Activated T-helper 17 cell treated with anti-CD3 and anti-CD28 coated beads, Interleukin-2, amount 50 U/mL, for 72 hours (primary cell): Measurements from ENCODE around the gene TRAPPC6A. TPM values are rescaled to one million over a fixed set of nuclear protein-coding genes. Genes with fewer than 3 reads are reported as not detected.
A peak's percentile ranks its signal among the peaks of the same experiment; 100 is the strongest.

Source experiments
- ATAC-seq: fragments of 150-1000 bp; cut with Tn5 transposase; replicated peaks from 2 replicates; pipeline ENCODE4 v1.10.0; 2021; ENCODE audit warnings: mild to moderate bottlenecking, moderate library complexity
- H3K27ac Mint-ChIP-seq: one replicate; pipeline ENCODE4 v1.8.0; 2022; ENCODE audit warnings: mixed read lengths
- H3K27me3 Mint-ChIP-seq: one replicate; pipeline ENCODE4 v1.8.0; 2022; ENCODE audit warnings: mixed read lengths
- H3K36me3 Mint-ChIP-seq: one replicate; pipeline ENCODE4 v1.8.0; 2022; ENCODE audit warnings: low read depth, mild to moderate bottlenecking, mixed read lengths
- H3K4me1 Mint-ChIP-seq: one replicate; pipeline ENCODE4 v1.8.0; 2022; ENCODE audit warnings: mixed read lengths
- H3K4me3 Mint-ChIP-seq: one replicate; pipeline ENCODE4 v1.8.0; 2022; ENCODE audit warnings: mild to moderate bottlenecking, mixed read lengths
- H3K9me3 Mint-ChIP-seq: one replicate; pipeline ENCODE4 v1.8.0; 2022; ENCODE audit warnings: mixed read lengths
- total RNA-seq, 2 donors: library from RNA; stranded (reverse); gene quantifications; one replicate each; pipeline ENCODE4 v1.2.3, GENCODE V29; 2022

The TRAPPC6A gene
- total RNA-seq, 2 donors from 2014 or later = 12.9 to 32.1 TPM

DNA sequence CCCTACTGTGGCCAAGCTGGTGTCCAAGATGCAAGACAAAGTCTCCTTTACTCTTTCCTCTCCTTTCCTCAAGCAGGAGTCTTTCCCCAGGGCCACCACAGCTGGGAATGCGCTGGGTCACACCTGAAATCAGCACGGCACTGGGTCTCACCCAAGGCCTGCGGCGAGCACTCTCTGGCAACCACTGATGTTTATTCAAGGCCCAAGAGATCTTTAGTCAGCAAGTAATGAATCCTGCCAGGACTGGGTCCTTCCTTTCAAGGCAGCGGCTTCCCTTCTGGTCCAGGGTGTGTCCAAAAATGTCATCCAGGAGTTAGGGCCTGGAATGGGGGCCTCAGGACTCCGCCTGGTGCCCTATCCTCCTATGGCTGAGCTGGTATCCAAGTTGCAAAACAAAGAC, 24.6 kb upstream of the TRAPPC6A start:
- H3K4me3 Mint-ChIP-seq = no peak overlapping the region
- H3K27me3 Mint-ChIP-seq = no peaks in the 10 kb centered on the region
- no peak for ATAC-seq
- H3K9me3 Mint-ChIP-seq = no peaks in the 10 kb centered on the region
- H3K27ac Mint-ChIP-seq = no peak overlapping the region
- H3K36me3 Mint-ChIP-seq = no peaks in the 10 kb centered on the region
- H3K4me1 Mint-ChIP-seq = no peaks in the 10 kb centered on the region

DNA sequence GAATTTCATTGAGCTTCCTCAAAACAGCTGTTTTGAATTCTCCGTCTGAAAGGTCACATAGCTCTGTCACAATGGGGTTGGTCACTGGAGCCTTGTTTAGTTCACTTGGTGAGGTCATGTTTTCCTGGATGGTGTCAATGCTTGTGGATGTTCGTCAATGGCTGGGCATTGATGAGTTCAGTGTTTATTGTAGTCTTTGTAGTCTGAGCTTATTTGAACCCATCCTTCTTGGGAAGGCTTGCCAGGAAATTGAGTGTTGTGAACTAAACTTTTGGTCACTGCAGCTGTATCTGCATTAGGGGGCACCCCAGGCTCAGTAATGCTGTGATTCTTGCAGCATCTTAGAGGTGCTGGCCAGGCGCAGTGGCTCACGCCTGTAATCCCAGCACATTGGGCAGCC, 22.5 kb upstream of the TRAPPC6A start:
- ATAC-seq = no peak
- no peak overlapping the region for H3K27ac Mint-ChIP-seq
- no peak overlapping the region for H3K4me3 Mint-ChIP-seq
- no peaks in the 10 kb centered on the region for H3K9me3 Mint-ChIP-seq
- no peaks in the 10 kb centered on the region for H3K27me3 Mint-ChIP-seq
- no peaks in the 10 kb centered on the region for H3K4me1 Mint-ChIP-seq
- H3K36me3 Mint-ChIP-seq = no peaks in the 10 kb centered on the region

DNA sequence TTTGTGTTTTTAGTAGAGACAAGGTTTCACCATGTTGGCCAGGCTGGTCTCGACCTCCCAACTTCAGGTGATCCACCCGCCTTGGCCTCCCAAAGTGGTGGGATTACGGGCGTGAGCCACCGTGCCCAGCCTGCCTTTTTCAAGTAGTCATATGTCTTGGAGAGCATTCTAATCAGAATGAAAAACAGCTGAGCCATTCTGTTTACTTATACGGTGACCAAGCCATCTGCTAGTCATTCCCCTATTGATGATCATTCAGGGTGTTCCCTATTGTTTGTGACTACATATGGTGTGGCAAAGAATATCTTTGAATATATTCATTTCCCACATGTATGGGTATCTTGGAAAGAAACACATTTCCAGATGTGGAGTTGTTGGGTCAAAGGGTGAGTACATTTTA, 17.7 kb upstream of the TRAPPC6A start:
- Mint-ChIP-seq H3K27ac (no peak overlapping the region), H3K4me1 (no peaks in the 10 kb centered on the region), H3K9me3 (no peaks in the 10 kb centered on the region), H3K36me3 (no peaks in the 10 kb centered on the region), H3K4me3 (no peak overlapping the region), H3K27me3 (no peaks in the 10 kb centered on the region)
- no peak for ATAC-seq

DNA sequence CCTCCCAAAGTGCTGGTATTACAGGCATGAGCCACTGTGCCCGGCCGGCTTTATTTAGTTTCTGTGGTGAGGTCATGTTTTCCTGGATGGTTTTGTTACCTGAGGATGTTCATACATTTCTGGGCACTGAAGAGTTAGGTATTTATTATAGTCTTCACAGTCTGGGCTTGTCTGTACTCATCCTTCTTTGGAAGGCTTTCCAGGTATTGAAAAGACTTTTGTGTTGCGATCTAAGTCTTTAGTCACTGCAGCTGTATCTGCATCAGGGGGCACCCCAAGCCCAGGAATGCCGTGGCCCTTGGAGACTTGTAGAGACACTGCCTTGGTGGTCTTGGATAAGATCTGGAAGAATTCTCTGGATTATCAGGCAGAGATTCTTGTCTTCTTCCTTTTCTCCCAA, 13.3 kb upstream of the TRAPPC6A start:
- H3K36me3 Mint-ChIP-seq = no peaks in the 10 kb centered on the region

DNA sequence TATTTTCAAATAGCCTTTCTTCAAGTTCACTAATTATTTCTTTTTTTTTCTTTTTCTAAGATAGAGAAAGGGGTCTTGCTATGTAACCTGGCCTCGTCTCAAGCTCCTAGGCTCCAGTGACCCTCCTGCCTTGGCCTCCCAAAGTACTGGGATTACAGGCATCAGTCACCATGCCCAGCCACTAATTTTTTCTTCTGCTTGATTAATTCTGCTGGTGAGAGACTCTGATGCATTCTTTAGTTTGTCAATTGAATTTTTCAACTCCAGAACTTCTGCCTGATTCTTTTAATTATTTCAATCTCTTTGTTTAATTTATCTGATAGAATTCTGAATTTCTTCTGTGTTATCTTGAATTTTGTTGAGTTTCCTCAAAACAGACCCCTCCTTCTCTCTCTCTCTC, 11.9 kb upstream of the TRAPPC6A start:
- no peak for ATAC-seq
- H3K27me3 Mint-ChIP-seq = no peaks in the 10 kb centered on the region
- H3K36me3 Mint-ChIP-seq = no peaks in the 10 kb centered on the region
- no peak overlapping the region for H3K27ac Mint-ChIP-seq
- no peaks in the 10 kb centered on the region for H3K9me3 Mint-ChIP-seq
- H3K4me3 Mint-ChIP-seq = no peak overlapping the region
- H3K4me1 Mint-ChIP-seq = peaks cover 6% of the 10 kb centered on the region

More for the DNA sequence above, 13.3 kb upstream of the TRAPPC6A start:
- H3K4me3 Mint-ChIP-seq = no peak overlapping the region
- H3K4me1 Mint-ChIP-seq = peaks cover 4% of the 10 kb centered on the region
- H3K27ac Mint-ChIP-seq = no peak overlapping the region
- H3K27me3 Mint-ChIP-seq = no peaks in the 10 kb centered on the region
- no peaks in the 10 kb centered on the region for H3K9me3 Mint-ChIP-seq
- ATAC-seq = no peak

DNA sequence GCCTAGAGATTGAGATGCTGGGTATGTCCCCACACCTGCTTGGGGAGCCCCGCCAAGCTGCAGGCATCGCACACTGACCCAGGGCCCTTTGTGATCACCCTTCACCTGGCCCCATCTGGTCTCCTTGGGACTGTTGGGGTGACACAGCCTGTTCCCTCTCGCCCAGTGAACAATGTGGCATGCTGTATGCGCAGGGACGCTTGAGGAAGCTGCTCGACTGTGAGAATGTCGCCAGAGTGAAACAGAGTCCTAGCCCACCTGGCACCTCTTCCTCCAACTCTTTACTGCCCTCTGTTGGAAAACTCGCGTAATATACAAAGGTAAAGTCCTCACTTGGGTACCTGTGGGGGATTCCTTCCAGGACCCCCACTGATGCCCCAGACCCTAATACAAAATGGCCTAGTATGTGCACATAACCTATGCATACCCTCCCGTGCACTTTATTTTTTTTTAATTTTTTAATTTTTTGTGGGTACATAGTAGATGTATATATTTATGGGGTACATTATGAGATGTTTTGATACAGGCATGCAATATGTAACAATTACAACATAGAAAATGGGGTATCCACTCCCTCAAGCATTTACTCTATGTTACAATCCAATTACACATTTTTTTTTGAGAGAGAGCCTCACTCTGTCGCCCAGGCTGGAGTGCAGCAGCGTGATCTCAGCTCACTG, 9.5 kb upstream of the TRAPPC6A start:
- H3K4me3 Mint-ChIP-seq = no peak overlapping the region
- peaks cover 5% of the 10 kb centered on the region for H3K36me3 Mint-ChIP-seq
- no peak overlapping the region for H3K27ac Mint-ChIP-seq
- H3K4me1 Mint-ChIP-seq = peaks cover 12% of the 10 kb centered on the region
- H3K9me3 Mint-ChIP-seq = no peaks in the 10 kb centered on the region
- peak; percentile 67 for ATAC-seq
- H3K27me3 Mint-ChIP-seq = no peaks in the 10 kb centered on the region

DNA sequence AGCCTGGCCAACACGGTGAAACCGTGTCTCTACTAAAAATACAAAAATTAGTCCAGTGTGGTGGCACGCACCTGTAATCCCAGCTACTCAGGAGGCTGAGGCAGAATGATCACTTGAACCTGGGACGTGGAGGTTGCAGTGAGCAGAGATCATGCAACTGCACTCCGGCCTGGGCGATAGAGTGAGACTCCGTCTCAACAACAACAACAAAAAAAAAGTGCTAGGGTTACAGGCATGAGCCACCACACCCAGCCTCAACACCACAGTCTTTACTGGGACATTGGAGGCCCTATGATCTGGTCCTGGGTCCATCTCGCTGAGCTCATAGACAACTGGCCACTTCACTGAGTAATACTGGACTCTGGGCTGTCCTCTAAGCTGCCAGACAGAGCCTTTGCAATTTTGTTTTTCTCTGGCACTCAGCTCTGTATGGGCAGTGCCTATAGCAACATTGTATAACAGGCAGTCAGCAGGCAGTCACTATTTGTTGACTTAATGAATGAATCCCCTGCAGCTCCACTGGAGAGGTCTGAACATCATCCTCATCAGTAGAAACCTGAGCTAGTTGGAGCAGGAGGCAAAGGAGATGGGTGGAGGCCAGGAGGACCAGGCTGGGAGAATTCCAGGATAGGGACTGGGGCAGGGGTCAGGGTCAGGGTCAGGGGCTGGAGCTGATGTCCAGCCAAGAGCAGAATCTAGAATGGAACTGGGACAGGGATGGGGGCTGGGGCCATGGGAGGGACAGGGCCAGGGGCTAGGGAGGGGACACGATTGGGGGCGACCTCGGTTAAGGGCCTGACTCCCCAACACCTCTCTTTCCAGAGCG, 8.7 kb upstream of the TRAPPC6A start:
- no peak for ATAC-seq
- Mint-ChIP-seq H3K4me1 (peaks cover 13% of the 10 kb centered on the region), H3K36me3 (peaks cover 6% of the 10 kb centered on the region), H3K9me3 (no peaks in the 10 kb centered on the region), H3K27ac (peak overlapping the region; percentile 43), H3K27me3 (no peaks in the 10 kb centered on the region), H3K4me3 (no peak overlapping the region)

DNA sequence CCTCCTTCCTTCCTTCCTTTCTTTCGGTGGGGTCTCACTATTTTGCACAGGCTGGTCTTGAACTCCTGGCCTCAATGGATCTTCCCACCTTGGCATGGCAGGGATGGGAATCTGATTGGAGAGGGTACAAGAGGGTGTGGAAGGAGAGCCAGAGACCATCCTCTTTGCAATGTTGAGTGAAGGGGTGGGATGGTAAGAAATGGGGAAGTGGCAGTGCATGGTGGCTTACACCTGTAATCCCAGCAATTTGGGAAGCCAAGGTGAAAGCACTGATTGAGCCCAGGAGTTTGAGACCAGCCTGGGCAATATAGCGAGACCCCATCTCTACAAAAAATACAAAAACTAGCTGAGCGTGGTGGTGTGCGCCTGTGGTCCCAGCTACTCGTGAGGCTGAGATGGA, 6.1 kb upstream of the TRAPPC6A start:
- no peaks in the 10 kb centered on the region for H3K27me3 Mint-ChIP-seq
- no peaks in the 10 kb centered on the region for H3K9me3 Mint-ChIP-seq
- H3K36me3 Mint-ChIP-seq = peaks cover 19% of the 10 kb centered on the region
- no peak overlapping the region for H3K27ac Mint-ChIP-seq
- no peak for ATAC-seq
- H3K4me3 Mint-ChIP-seq = no peak overlapping the region
- peaks cover 22% of the 10 kb centered on the region for H3K4me1 Mint-ChIP-seq

DNA sequence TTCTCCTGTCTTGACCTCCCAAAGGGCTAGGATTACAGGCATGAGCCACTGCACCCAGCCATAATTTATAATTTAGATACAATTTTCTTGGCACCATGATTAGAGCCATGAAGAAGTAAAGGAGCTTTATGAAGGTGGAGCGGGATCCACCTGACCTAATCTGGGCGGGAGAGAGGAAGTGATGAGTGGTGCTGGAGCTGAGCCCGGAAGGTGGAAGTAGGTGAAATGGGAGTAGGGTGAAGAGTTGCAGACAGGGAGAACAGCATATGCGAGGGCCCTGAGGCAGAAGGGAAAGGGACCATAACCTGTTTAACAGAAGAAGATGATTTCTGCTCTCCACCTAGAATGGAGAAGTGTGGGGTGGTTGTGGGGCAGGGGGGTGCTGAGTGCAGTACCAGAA, 4.7 kb upstream of the TRAPPC6A start:
- H3K4me3 Mint-ChIP-seq = no peak overlapping the region

DNA sequence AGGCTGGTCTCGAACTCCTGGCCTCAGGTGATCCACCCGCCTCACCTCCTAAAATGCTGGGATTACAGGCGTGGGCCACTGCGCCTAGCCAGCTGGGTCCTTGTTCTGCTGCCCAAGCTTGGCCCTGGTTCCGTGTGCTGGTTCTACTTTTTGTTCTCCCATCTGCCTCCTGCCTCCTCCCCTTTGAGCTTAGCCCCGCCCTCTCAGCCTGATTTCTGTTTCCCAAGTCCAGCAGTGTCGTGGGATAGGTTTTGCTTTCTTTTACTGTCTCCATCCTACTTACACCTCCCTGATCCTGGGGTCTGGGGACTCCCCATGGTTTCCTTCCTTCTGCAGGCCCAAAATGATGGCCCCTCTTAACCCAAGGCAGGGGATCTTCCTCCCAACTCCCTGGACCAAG, 2.9 kb upstream of the TRAPPC6A start:
- no peak for ATAC-seq
- H3K27me3 Mint-ChIP-seq = no peaks in the 10 kb centered on the region
- peak overlapping the region; percentile 65 for H3K27ac Mint-ChIP-seq
- peak overlapping the region; percentile 69 for H3K4me3 Mint-ChIP-seq
- H3K9me3 Mint-ChIP-seq = no peaks in the 10 kb centered on the region
- peaks cover 19% of the 10 kb centered on the region for H3K36me3 Mint-ChIP-seq
- H3K4me1 Mint-ChIP-seq = peaks cover 18% of the 10 kb centered on the region

More for the DNA sequence above, 4.7 kb upstream of the TRAPPC6A start:
- Mint-ChIP-seq H3K9me3 (no peaks in the 10 kb centered on the region), H3K27me3 (no peaks in the 10 kb centered on the region), H3K36me3 (peaks cover 19% of the 10 kb centered on the region), H3K27ac (peak overlapping the region; percentile 73), H3K4me1 (peaks cover 22% of the 10 kb centered on the region)
- ATAC-seq = no peak

DNA sequence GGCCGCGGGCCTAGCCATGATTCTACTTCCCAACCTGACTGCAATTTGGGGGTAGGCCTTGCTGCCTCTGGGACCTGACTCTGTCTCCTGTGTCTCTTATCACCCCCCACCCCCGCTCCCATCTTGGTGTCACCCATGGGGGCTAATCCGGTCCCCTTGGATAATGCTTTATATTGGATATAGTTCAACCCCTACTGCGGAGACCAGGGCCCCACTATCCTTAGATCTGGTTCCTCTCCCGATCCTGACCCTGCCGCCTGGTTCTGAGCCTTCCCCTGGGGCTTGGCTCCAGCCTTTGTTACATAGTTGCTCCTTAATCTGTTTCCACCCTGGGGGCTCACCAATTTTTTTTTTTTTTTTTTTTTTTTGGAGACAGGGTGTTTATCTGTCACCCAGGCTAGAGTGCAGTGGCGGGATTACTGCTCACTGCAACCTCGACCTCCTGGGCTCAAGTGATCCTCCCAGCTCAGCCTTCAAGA, 1.9 kb upstream of the TRAPPC6A start:
- no peaks in the 10 kb centered on the region for H3K9me3 Mint-ChIP-seq
- no peaks in the 10 kb centered on the region for H3K27me3 Mint-ChIP-seq
- peaks cover 21% of the 10 kb centered on the region for H3K4me1 Mint-ChIP-seq
- H3K4me3 Mint-ChIP-seq = peak overlapping the region; percentile 69
- peak overlapping the region; percentile 65 for H3K27ac Mint-ChIP-seq
- peaks cover 19% of the 10 kb centered on the region for H3K36me3 Mint-ChIP-seq
- no peak for ATAC-seq

DNA sequence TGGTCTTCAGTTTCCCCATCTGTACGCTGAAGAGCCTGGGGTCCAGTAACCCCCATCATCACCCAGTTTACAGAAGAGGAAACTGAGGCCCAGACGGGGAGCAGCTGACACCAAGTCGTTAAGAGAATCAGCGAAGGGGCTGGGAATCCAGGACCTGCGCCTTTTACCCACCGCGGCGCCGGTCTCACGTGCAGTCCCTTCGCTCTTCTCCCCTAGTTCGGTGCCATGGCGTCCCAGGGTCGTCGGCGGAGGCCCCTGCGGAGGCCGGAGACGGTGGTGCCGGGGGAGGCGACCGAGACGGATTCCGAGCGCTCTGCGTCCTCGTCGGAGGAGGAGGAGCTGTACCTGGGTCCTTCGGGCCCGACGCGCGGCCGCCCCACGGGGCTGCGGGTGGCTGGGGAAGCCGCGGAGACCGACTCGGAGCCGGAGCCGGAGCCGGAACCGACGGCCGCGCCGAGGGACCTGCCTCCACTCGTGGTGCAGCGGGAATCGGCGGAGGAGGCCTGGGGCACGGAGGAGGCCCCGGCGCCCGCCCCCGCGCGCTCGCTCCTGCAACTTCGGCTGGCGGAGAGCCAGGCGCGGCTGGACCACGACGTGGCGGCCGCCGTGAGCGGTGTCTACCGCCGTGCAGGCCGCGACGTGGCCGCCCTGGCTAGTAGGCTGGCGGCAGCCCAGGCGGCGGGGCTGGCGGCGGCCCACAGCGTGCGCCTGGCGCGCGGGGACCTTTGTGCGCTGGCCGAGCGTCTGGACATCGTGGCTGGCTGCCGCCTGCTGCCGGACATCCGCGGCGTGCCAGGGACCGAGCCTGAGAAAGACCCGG, 1.2 kb upstream of the TRAPPC6A start:
- Mint-ChIP-seq H3K4me3 (peak overlapping the region; percentile 82), H3K36me3 (peaks cover 19% of the 10 kb centered on the region), H3K9me3 (no peaks in the 10 kb centered on the region), H3K27ac (peak overlapping the region; percentile 88), H3K4me1 (peaks cover 19% of the 10 kb centered on the region), H3K27me3 (no peaks in the 10 kb centered on the region)
- no peak for ATAC-seq

DNA sequence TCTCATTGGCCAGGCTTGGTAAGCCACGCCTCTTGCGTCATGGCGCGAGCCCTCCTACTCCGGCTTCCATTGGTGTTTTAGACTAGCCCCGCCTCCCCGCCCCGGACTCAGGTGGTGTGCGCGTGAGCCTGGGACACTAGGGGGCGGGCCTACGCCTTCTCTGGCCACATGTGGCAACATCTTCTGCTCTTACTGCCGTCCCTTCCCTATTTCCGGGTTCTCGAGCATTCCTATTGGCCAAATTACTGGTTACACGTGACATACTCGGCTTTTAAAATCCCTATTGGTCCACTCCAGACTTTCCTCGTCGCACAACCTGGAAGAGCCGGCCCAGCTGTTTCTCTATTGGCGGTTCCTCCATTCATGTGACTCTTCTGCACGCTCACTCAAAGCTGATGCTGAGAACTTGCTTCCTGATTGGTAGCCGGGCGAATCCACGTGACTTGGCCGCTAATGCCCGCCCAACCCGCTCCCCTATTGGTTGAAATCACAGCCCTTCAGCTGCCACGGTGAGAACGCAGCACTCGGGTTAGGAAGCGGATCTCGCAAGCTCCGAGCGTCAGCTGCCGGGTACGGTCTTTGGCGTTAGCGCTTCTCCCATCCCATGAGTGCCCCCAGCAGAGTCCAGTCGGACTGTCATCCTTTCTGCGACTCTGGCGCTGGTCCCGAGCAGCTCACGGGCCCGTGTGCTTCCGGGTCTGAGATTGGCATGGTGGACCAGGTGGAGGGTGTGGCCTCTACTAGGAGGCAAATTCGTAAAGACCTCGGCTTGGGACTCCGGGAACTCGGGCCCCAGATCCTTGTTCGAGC, 430 bp upstream of the TRAPPC6A start, which contains the start of gene BLOC1S3:
TSS of gene BLOC1S3 (plus strand) at position 523 of the 810 bp plus-strand sequence. CDS start 513 bp downstream, outside the sequence.
- Mint-ChIP-seq H3K9me3 (no peaks in the 10 kb centered on the region), H3K27me3 (no peaks in the 10 kb centered on the region), H3K4me3 (peak within 1 kb of the TSS; percentile 82), H3K36me3 (peaks cover 19% of the 10 kb centered on the region), H3K27ac (peak within 1 kb of the TSS; percentile 88), H3K4me1 (peaks cover 19% of the 10 kb centered on the region)
- ATAC-seq = peak; percentile 89
